Stimulated activated CD4-positive, alpha-beta T cell treated with anti-CD3 and anti-CD28 coated beads, Interleukin-1b, Interleukin-23, amount 100 ng/mL, for 48 hours (primary cell): Measurements from ENCODE around the gene SPACA1.

Experiments used
- DNase-seq: peaks from one replicate; pipeline ENCODE4 v3.0.0-alpha.2; 2020

SPACA1 gene

GRCh38 chr6:88107241-88107640 is 59.6 kb downstream of the SPACA1 start:
- DNase-seq = no peak

GRCh38 chr6:88111991-88112390 is 64.3 kb downstream of the SPACA1 start:
- no peak for DNase-seq

GRCh38 chr6:88114838-88115237 is 67.2 kb downstream of the SPACA1 start:
- DNase-seq = no peak

- no peak for DNase-seq
Measured at GRCh38 chr6:88115307-88115706, 67.7 kb downstream of the SPACA1 start.

GRCh38 chr6:88116276-88116675 is 68.6 kb downstream of the SPACA1 start:
- DNase-seq = no peak
